Measurements from ENCODE around the gene SLC4A1AP.

Gene SLC4A1AP

GRCh38 chr2:27636766-27637165 is 26.9 kb upstream of the SLC4A1AP start:
- H3K36me3 ChIP-seq (ENCODE audit: insufficient read depth, low read length), result peaks cover 85% of the 10 kb centered on the region
- no peaks in the 10 kb centered on the region for H3K9me3 ChIP-seq (ENCODE audit: low read length)
- no peaks in the 10 kb centered on the region for H3K27me3 ChIP-seq (ENCODE audit: insufficient read depth, low read length)
- H2AFZ ChIP-seq (ENCODE audit: low read depth, low read length), result no peak overlapping the region
- no peak overlapping the region for H3K4me3 ChIP-seq (ENCODE audit: low read length)
- H3K4me1 ChIP-seq (ENCODE audit: insufficient read depth, low read length), result no peaks in the 10 kb centered on the region

- H2AFZ ChIP-seq (ENCODE audit: low read depth, low read length), result no peak overlapping the region
- H3K36me3 ChIP-seq (ENCODE audit: insufficient read depth, low read length), result peaks cover 77% of the 10 kb centered on the region
Measured at GRCh38 chr2:27638037-27638637, 25.6 kb upstream of the SLC4A1AP start.

GRCh38 chr2:27638709-27639108 is 25.0 kb upstream of the SLC4A1AP start:
- H3K9me3 ChIP-seq (ENCODE audit: low read length), result no peaks in the 10 kb centered on the region
- H3K36me3 ChIP-seq (ENCODE audit: insufficient read depth, low read length), result peaks cover 81% of the 10 kb centered on the region
- H2AFZ ChIP-seq (ENCODE audit: low read depth, low read length), result no peak overlapping the region
- no peaks in the 10 kb centered on the region for H3K27me3 ChIP-seq (ENCODE audit: insufficient read depth, low read length)
- no peaks in the 10 kb centered on the region for H3K4me1 ChIP-seq (ENCODE audit: insufficient read depth, low read length)
- no peak overlapping the region for H3K4me3 ChIP-seq (ENCODE audit: low read length)

More at GRCh38 chr2:27638037-27638637, 25.6 kb upstream of the SLC4A1AP start:
- no peaks in the 10 kb centered on the region for H3K4me1 ChIP-seq (ENCODE audit: insufficient read depth, low read length)
- H3K9me3 ChIP-seq (ENCODE audit: low read length), result no peaks in the 10 kb centered on the region
- H3K27me3 ChIP-seq (ENCODE audit: insufficient read depth, low read length), result no peaks in the 10 kb centered on the region
- no peak overlapping the region for H3K4me3 ChIP-seq (ENCODE audit: low read length)

GRCh38 chr2:27640722-27641245 is 22.9 kb upstream of the SLC4A1AP start:
- no peaks in the 10 kb centered on the region for H3K9me3 ChIP-seq (ENCODE audit: low read length)
- no peak overlapping the region for H2AFZ ChIP-seq (ENCODE audit: low read depth, low read length)
- H3K27me3 ChIP-seq (ENCODE audit: insufficient read depth, low read length), result no peaks in the 10 kb centered on the region
- peaks cover 76% of the 10 kb centered on the region for H3K36me3 ChIP-seq (ENCODE audit: insufficient read depth, low read length)
- no peak overlapping the region for H3K4me3 ChIP-seq (ENCODE audit: low read length)
- no peaks in the 10 kb centered on the region for H3K4me1 ChIP-seq (ENCODE audit: insufficient read depth, low read length)

GRCh38 chr2:27645197-27645596 is 18.5 kb upstream of the SLC4A1AP start:
- H2AFZ ChIP-seq (ENCODE audit: low read depth, low read length), result no peak overlapping the region
- H3K27me3 ChIP-seq (ENCODE audit: insufficient read depth, low read length), result no peaks in the 10 kb centered on the region
- peaks cover 76% of the 10 kb centered on the region for H3K36me3 ChIP-seq (ENCODE audit: insufficient read depth, low read length)
- H3K9me3 ChIP-seq (ENCODE audit: low read length), result no peaks in the 10 kb centered on the region
- no peak overlapping the region for H3K4me3 ChIP-seq (ENCODE audit: low read length)
- H3K4me1 ChIP-seq (ENCODE audit: insufficient read depth, low read length), result no peaks in the 10 kb centered on the region

GRCh38 chr2:27647289-27647688 is 16.4 kb upstream of the SLC4A1AP start:
- H3K36me3 ChIP-seq (ENCODE audit: insufficient read depth, low read length), result peaks cover 76% of the 10 kb centered on the region
- no peaks in the 10 kb centered on the region for H3K4me1 ChIP-seq (ENCODE audit: insufficient read depth, low read length)
- H2AFZ ChIP-seq (ENCODE audit: low read depth, low read length), result no peak overlapping the region
- no peaks in the 10 kb centered on the region for H3K27me3 ChIP-seq (ENCODE audit: insufficient read depth, low read length)
- no peak overlapping the region for H3K4me3 ChIP-seq (ENCODE audit: low read length)
- no peaks in the 10 kb centered on the region for H3K9me3 ChIP-seq (ENCODE audit: low read length)

- Histone ChIP-seq H3K4me3 (ENCODE audit: low read length) (no peak overlapping the region), H3K27me3 (ENCODE audit: insufficient read depth, low read length) (no peaks in the 10 kb centered on the region), H3K4me1 (ENCODE audit: insufficient read depth, low read length) (no peaks in the 10 kb centered on the region), H3K9me3 (ENCODE audit: low read length) (no peaks in the 10 kb centered on the region), H2AFZ (ENCODE audit: low read depth, low read length) (no peak overlapping the region), H3K36me3 (ENCODE audit: insufficient read depth, low read length) (peaks cover 80% of the 10 kb centered on the region)
Measured at GRCh38 chr2:27647737-27648136, 16.0 kb upstream of the SLC4A1AP start.

GRCh38 chr2:27651056-27651455 is 12.6 kb upstream of the SLC4A1AP start:
- H3K4me1 ChIP-seq (ENCODE audit: insufficient read depth, low read length), result no peaks in the 10 kb centered on the region
- no peaks in the 10 kb centered on the region for H3K9me3 ChIP-seq (ENCODE audit: low read length)
- no peak overlapping the region for H3K4me3 ChIP-seq (ENCODE audit: low read length)
- H2AFZ ChIP-seq (ENCODE audit: low read depth, low read length), result no peak overlapping the region
- H3K36me3 ChIP-seq (ENCODE audit: insufficient read depth, low read length), result peaks cover 91% of the 10 kb centered on the region
- H3K27me3 ChIP-seq (ENCODE audit: insufficient read depth, low read length), result no peaks in the 10 kb centered on the region

- H3K9me3 ChIP-seq (ENCODE audit: low read length), result no peaks in the 10 kb centered on the region
- no peaks in the 10 kb centered on the region for H3K4me1 ChIP-seq (ENCODE audit: insufficient read depth, low read length)
- no peak overlapping the region for H3K4me3 ChIP-seq (ENCODE audit: low read length)
- H3K36me3 ChIP-seq (ENCODE audit: insufficient read depth, low read length), result peaks cover 94% of the 10 kb centered on the region
- H2AFZ ChIP-seq (ENCODE audit: low read depth, low read length), result no peak overlapping the region
- no peaks in the 10 kb centered on the region for H3K27me3 ChIP-seq (ENCODE audit: insufficient read depth, low read length)
Measured at GRCh38 chr2:27652341-27652740, 11.3 kb upstream of the SLC4A1AP start.

GRCh38 chr2:27652790-27653189 is 10.9 kb upstream of the SLC4A1AP start:
- H2AFZ ChIP-seq (ENCODE audit: low read depth, low read length), result no peak overlapping the region
- no peaks in the 10 kb centered on the region for H3K9me3 ChIP-seq (ENCODE audit: low read length)
- no peaks in the 10 kb centered on the region for H3K27me3 ChIP-seq (ENCODE audit: insufficient read depth, low read length)
- H3K36me3 ChIP-seq (ENCODE audit: insufficient read depth, low read length), result peaks cover 94% of the 10 kb centered on the region
- no peaks in the 10 kb centered on the region for H3K4me1 ChIP-seq (ENCODE audit: insufficient read depth, low read length)
- no peak overlapping the region for H3K4me3 ChIP-seq (ENCODE audit: low read length)

GRCh38 chr2:27653397-27653796 is 10.3 kb upstream of the SLC4A1AP start:
- Histone ChIP-seq H3K4me3 (ENCODE audit: low read length) (no peak overlapping the region), H3K9me3 (ENCODE audit: low read length) (no peaks in the 10 kb centered on the region), H3K36me3 (ENCODE audit: insufficient read depth, low read length) (peaks cover 89% of the 10 kb centered on the region), H3K27me3 (ENCODE audit: insufficient read depth, low read length) (no peaks in the 10 kb centered on the region), H3K4me1 (ENCODE audit: insufficient read depth, low read length) (no peaks in the 10 kb centered on the region), H2AFZ (ENCODE audit: low read depth, low read length) (no peak overlapping the region)

- Histone ChIP-seq H3K36me3 (ENCODE audit: insufficient read depth, low read length) (peaks cover 88% of the 10 kb centered on the region), H3K9me3 (ENCODE audit: low read length) (no peaks in the 10 kb centered on the region), H3K4me3 (ENCODE audit: low read length) (no peak overlapping the region), H3K27me3 (ENCODE audit: insufficient read depth, low read length) (no peaks in the 10 kb centered on the region), H3K4me1 (ENCODE audit: insufficient read depth, low read length) (no peaks in the 10 kb centered on the region), H2AFZ (ENCODE audit: low read depth, low read length) (no peak overlapping the region)
Measured at GRCh38 chr2:27655155-27655951, 8.3 kb upstream of the SLC4A1AP start.

- no peaks in the 10 kb centered on the region for H3K27me3 ChIP-seq (ENCODE audit: insufficient read depth, low read length)
- no peak overlapping the region for H2AFZ ChIP-seq (ENCODE audit: low read depth, low read length)
- no peak overlapping the region for H3K4me3 ChIP-seq (ENCODE audit: low read length)
- no peaks in the 10 kb centered on the region for H3K9me3 ChIP-seq (ENCODE audit: low read length)
- peaks cover 20% of the 10 kb centered on the region for H3K4me1 ChIP-seq (ENCODE audit: insufficient read depth, low read length)
- peaks cover 50% of the 10 kb centered on the region for H3K36me3 ChIP-seq (ENCODE audit: insufficient read depth, low read length)
Measured at GRCh38 chr2:27661371-27661770, 2.3 kb upstream of the SLC4A1AP start.
